A673 (cell line): ENCODE results near the gene TBCD.

ENCODE experiments used
- EZH2 ChIP-seq: fragments of 200-600 bp; sonication (generic); IDR thresholded peaks from 2 replicates; pipeline ENCODE4 v1.6.1; 2017; ENCODE audit warnings: borderline replicate concordance, low read depth, mild to moderate bottlenecking, mixed read lengths, antibody characterized with exemption, low read length; ENCODE audit not compliant: poor library complexity, severe bottlenecking
- TF ChIP-seq, protein P1 (sequence below): fragments of 300-800, 200-600 bp; sonication (generic); conservative IDR thresholded peaks from 2 replicates; pipeline ENCODE4 v1.5.1; 2017; ENCODE audit warnings: low read depth, mild to moderate bottlenecking, antibody characterized with exemption, low read length, moderate library complexity, mixed read lengths

DNA sequence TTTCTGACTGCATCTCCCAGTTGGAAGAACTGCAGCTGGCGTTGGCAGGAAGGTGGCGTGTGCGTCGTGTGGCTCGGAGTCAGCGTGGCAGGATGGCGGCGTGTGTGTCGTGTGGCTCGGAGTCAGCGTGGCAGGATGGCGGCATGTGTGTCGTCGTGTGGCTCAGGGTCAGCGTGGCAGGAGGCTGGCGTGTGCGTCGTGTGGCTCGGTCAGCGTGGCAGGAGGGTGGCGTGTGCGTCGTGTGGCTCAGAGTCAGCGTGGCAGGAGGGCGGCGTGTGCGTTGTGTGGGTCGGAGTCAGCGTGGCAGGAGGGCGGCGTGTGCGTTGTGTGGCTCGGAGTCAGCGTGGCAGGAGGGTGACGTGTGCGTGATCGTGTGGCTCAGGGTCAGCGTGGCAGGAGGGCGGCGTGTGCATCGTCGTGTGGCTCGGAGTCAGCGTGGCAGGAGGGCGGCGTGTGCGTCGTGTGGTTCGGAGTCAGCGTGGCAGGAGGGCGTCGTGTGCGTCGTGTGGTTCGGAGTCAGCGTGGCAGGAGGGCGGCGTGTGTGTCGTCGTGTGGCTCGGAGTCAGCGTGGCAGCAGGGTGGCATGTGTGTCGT, 49.6 kb downstream of the TBCD start:
- TF ChIP-seq, protein P1, sequence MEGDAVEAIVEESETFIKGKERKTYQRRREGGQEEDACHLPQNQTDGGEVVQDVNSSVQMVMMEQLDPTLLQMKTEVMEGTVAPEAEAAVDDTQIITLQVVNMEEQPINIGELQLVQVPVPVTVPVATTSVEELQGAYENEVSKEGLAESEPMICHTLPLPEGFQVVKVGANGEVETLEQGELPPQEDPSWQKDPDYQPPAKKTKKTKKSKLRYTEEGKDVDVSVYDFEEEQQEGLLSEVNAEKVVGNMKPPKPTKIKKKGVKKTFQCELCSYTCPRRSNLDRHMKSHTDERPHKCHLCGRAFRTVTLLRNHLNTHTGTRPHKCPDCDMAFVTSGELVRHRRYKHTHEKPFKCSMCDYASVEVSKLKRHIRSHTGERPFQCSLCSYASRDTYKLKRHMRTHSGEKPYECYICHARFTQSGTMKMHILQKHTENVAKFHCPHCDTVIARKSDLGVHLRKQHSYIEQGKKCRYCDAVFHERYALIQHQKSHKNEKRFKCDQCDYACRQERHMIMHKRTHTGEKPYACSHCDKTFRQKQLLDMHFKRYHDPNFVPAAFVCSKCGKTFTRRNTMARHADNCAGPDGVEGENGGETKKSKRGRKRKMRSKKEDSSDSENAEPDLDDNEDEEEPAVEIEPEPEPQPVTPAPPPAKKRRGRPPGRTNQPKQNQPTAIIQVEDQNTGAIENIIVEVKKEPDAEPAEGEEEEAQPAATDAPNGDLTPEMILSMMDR, result no peak
- TF ChIP-seq EZH2, result no peak
